ENCODE data around the gene KCTD1.

The KCTD1 gene

GRCh38 chr18:26548415-26549262 lies at the start of gene KCTD1:
KCTD1 (minus strand) TSS chr18:26548553; CDS start chr18:26548536, 17 bp downstream.
- DNase-seq = peak in 54 of 56 donors; percentile 9 to 87 (median 64)

- no peak for DNase-seq
These were observed 45.3 kb upstream of the KCTD1 start for GRCh38 chr18:26593365-26594320.

- DNase-seq = no peak
These were observed 36.4 kb upstream of the KCTD1 start for GRCh38 chr18:26584745-26585144.

- no peak for DNase-seq
These were observed 31.7 kb upstream of the KCTD1 start for GRCh38 chr18:26579941-26580618.

GRCh38 chr18:26575865-26576217 lies 27.5 kb upstream of the KCTD1 start:
- no peak for DNase-seq

GRCh38 chr18:26574958-26575864 lies 26.9 kb upstream of the KCTD1 start:
- peak in 42 of 56 donors; percentile 3 to 75 (median 30) for DNase-seq

- peak in 41 of 56 donors; percentile 4 to 89 (median 57) for DNase-seq
These were observed 20.7 kb upstream of the KCTD1 start for GRCh38 chr18:26568926-26569665.

- DNase-seq = no peak
These were observed 20.2 kb upstream of the KCTD1 start for GRCh38 chr18:26568513-26568912.

GRCh38 chr18:26566874-26567555 lies 18.7 kb upstream of the KCTD1 start:
- no peak for DNase-seq

GRCh38 chr18:26565514-26565913 lies 17.2 kb upstream of the KCTD1 start:
- DNase-seq = no peak

GRCh38 chr18:26563024-26563423 lies 14.7 kb upstream of the KCTD1 start:
- DNase-seq = no peak

- no peak for DNase-seq
These were observed 14.2 kb upstream of the KCTD1 start for GRCh38 chr18:26562568-26562967.

GRCh38 chr18:26561769-26562168 lies 13.4 kb upstream of the KCTD1 start:
- DNase-seq = no peak

- no peak for DNase-seq
These were observed 8.2 kb upstream of the KCTD1 start for GRCh38 chr18:26556573-26556972.

GRCh38 chr18:26555804-26556553 lies 7.6 kb upstream of the KCTD1 start:
- no peak for DNase-seq

GRCh38 chr18:26553943-26554342 lies 5.6 kb upstream of the KCTD1 start:
- no peak for DNase-seq

- no peak for DNase-seq
These were observed 3.3 kb upstream of the KCTD1 start for GRCh38 chr18:26551695-26552081.

- peak in 1 of 56 donors; percentile 24 for DNase-seq
These were observed 2.8 kb upstream of the KCTD1 start for GRCh38 chr18:26550998-26551694.
